Measurements from ENCODE around the gene CEP95.
"Not testable (repeated sequence)": the region's sequence is repeated elsewhere in the genome, so short reads cannot be mapped to it uniquely, and the experiment has no call there.

CEP95 gene

DNA sequence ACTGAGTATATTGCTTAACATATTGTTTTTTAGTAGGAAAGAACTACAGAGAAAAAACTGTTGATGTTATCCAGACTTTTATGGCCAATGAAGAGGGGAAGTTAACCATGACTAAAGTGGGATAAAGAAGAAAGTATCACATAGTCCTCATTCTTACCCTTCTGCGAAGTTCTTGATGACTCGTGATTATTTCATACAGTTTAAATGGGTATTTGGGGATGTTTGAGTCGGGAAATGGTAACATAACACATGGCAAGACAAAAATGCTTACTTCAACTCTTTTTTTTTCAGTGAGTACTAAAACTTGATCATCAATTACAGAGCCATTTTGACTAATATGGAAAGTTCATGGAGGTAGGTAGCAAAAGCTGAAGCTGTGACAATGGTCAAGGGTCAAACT, 14.8 kb upstream of the CEP95 start:
- H3K4me3 ChIP-seq = no peak overlapping the region
- peaks cover 13 to 59% (median 18%) of the 10 kb centered on the region in 3 donors for H3K36me3 ChIP-seq
- no peak for DNase-seq
- peaks cover 7 to 23% (median 19%) of the 10 kb centered on the region in 4 donors for H3K4me1 ChIP-seq
- no peak overlapping the region for H3K27ac ChIP-seq
- no peaks in the 10 kb centered on the region for H3K27me3 ChIP-seq
- intact Hi-C loops (cut with DNase I; ENCODE audit: low total_unique reads) = no loop called here
- TF ChIP-seq, protein P1, sequence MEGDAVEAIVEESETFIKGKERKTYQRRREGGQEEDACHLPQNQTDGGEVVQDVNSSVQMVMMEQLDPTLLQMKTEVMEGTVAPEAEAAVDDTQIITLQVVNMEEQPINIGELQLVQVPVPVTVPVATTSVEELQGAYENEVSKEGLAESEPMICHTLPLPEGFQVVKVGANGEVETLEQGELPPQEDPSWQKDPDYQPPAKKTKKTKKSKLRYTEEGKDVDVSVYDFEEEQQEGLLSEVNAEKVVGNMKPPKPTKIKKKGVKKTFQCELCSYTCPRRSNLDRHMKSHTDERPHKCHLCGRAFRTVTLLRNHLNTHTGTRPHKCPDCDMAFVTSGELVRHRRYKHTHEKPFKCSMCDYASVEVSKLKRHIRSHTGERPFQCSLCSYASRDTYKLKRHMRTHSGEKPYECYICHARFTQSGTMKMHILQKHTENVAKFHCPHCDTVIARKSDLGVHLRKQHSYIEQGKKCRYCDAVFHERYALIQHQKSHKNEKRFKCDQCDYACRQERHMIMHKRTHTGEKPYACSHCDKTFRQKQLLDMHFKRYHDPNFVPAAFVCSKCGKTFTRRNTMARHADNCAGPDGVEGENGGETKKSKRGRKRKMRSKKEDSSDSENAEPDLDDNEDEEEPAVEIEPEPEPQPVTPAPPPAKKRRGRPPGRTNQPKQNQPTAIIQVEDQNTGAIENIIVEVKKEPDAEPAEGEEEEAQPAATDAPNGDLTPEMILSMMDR (IDR thresholded peaks at IDR 0.05) = no peak
- H3K9me3 ChIP-seq = no peaks in the 10 kb centered on the region

DNA sequence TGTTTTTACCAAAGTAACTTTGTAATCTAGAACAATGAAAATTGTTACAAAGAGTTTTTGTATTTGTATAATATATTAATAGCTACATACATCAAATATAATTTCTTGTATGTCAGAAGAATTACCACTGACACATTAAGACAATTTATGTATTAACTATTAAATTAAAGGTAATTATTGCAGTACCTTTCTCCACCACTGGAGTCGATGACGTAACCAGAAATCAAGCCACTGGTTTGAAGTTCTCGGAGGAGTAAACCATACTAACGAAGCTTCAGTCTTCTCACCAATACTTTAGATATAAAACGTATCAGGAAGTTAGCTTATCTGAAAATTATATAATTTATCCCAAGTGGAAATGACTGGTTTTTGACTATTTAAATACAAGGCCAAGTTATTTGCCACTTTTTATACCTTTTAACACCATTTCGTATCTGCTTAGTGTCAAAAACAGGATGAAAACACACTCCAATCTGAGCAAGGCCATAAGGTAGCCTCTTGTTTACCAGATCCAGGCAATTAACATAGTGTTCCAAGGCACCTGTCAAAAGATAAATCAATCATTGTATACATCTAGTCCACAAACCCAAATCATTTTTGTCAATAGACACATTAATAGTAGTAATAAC, 14.2 kb upstream of the CEP95 start:
- no peak overlapping the region for H3K27ac ChIP-seq
- TF ChIP-seq, protein P1 (IDR thresholded peaks at IDR 0.05) = peak; percentile 39 to 50
- no peak overlapping the region for H3K4me3 ChIP-seq
- intact Hi-C loops (cut with DNase I; ENCODE audit: low total_unique reads) = no loop called here
- no peaks in the 10 kb centered on the region for H3K27me3 ChIP-seq
- no peaks in the 10 kb centered on the region for H3K9me3 ChIP-seq
- peaks cover 7 to 29% (median 24%) of the 10 kb centered on the region in 4 donors for H3K4me1 ChIP-seq
- H3K36me3 ChIP-seq = peaks cover 10 to 57% (median 17%) of the 10 kb centered on the region in 3 donors
- no peak for DNase-seq

DNA sequence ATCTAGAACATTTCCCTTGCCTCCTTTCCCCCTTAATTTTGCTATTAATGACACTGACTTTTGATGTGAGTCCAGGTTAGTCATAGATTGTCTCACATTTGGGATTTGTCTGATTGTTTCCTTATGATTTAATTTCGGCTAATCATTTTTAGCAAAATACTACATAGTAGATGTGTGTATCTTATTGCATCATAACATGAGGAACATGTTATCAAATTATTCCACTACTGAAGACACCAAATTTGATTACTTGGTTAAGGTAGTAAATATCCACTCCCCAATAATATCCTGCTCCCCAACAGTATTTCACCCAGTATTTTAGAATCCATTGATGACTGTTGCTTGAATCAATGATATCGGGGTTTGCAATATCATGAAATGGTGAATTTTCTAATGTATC, 12.7 kb upstream of the CEP95 start:
- intact Hi-C loops (cut with DNase I; ENCODE audit: low total_unique reads) = no loop called here
- H3K27me3 ChIP-seq = no peaks in the 10 kb centered on the region
- no peak overlapping the region for H3K4me3 ChIP-seq
- H3K9me3 ChIP-seq = no peaks in the 10 kb centered on the region
- no peak overlapping the region for H3K27ac ChIP-seq
- DNase-seq = no peak
- peaks cover 7 to 44% (median 26%) of the 10 kb centered on the region in 4 donors for H3K4me1 ChIP-seq
- TF ChIP-seq, protein P1 (IDR thresholded peaks at IDR 0.05) = no peak
- H3K36me3 ChIP-seq = peaks cover 20 to 59% (median 20%) of the 10 kb centered on the region in 3 donors

DNA sequence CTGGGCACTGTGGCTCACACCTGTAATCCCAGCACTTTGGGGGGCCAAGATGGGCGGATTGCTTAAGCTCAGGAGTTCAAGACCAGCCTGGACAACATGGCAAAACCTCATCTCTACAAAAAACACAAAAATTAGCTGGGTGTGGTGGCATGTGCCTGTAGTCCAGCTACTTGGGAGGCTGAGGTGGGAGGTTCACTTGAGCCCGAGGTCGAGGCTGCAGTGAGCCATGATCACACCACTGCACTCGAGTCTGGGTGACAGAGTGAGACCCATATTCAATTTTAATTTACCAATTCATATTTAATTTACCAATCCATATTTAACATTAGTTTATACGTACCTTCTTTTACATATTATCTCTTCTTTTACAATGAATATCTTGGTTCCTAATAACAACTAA, 11.5 kb upstream of the CEP95 start:
- intact Hi-C loops (cut with DNase I; ENCODE audit: low total_unique reads) = loop anchor here (5.0 kb wide), 1 partner anchor 73 kb away; no protein-coding TSS in a partner anchor
- H3K27ac ChIP-seq, H3K27me3 ChIP-seq, DNase-seq, H3K9me3 ChIP-seq: not testable (repeated sequence)
- Histone ChIP-seq H3K4me1 (peaks cover 7 to 56% (median 28%) of the 10 kb centered on the region in 4 donors), H3K36me3 (peaks cover 26 to 59% (median 26%) of the 10 kb centered on the region in 3 donors), H3K4me3 (peak overlapping the region in 1 of 2 donors; percentile 74)

DNA sequence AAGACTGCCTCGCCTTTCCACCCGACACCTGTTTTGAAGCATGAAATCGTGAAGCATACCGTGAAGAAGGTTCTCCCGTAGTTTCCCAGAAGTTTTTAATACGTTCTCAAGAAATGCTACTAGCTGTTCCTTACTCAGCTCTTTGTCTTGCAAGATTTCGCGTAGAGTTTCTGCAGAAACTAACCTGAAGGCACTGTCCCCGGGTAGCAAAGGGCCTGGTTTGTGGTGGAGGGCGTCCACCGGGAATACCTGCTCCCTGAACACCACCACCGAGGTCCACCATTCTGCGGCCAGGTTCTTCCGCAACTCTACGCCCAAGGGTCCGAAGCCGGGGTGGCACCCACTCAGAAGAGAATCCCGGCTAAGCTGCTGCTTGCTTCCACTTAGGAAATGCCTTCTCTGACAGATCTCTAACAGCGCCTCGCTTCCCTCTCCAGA, 10.4 kb upstream of the CEP95 start:
- Histone ChIP-seq H3K9me3 (no peaks in the 10 kb centered on the region), H3K4me3 (peak overlapping the region; percentile 74 to 75), H3K27me3 (no peaks in the 10 kb centered on the region), H3K4me1 (peaks cover 7 to 64% (median 36%) of the 10 kb centered on the region in 4 donors), H3K27ac (peak overlapping the region; percentile 79 to 80), H3K36me3 (peaks cover 33 to 59% (median 33%) of the 10 kb centered on the region in 3 donors)
- TF ChIP-seq, protein P1 (IDR thresholded peaks at IDR 0.05) = no peak
- DNase-seq = peak in 1 of 2 donors; percentile 65
- intact Hi-C loops (cut with DNase I; ENCODE audit: low total_unique reads) = loop anchor here (5.0 kb wide), 1 partner anchor 74 kb away; no protein-coding TSS in a partner anchor

DNA sequence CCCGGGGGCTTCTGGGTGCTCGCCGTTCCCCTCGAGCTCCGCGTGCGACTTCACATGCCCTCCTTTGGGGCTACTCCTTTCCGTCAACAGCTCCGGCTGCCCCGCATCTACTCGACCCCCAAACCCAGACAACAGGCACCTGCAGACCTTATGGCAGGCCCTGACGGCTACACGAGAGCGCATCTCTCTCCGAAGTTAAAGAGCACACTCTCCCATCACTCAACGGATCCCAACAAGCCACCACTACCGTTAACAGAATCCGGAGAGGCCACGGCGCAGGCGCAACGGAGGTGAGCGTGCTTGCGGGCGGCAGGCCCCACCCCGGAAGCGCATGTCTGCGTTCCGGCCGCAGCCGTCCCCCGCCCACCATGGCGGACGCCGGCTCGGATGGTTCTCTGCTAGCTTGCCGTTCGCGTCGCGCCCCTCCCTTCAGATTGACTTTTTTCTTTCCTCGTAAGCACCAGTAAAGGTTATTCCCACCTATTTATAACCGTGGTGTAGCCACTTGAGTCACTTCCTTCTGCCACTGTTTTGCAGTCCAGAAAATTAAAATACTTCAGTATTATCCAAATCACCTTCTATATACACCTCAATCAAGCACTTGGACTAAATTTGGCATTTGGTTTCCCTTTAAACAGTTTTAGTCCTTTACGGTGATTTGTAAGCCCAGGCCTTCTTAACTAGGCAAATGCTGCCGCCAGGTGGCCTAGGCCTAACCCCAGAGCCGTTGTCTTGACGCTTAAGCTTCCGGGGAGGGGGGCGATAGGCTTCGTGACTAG, 9.8 kb upstream of the CEP95 start, which contains the start of gene POLG2:
Gene POLG2, minus strand, starts transcription at position 269 of the 779 bp plus-strand sequence. Its CDS starts 86 bp downstream, at position 183.
- H3K27ac ChIP-seq = peak within 1 kb of the TSS; percentile 79 to 80
- H3K36me3 ChIP-seq = peaks cover 38 to 59% (median 39%) of the 10 kb centered on the region in 3 donors
- DNase-seq = peak; percentile 92 to 94
- H3K27me3 ChIP-seq = no peaks in the 10 kb centered on the region
- H3K9me3 ChIP-seq = no peaks in the 10 kb centered on the region
- TF ChIP-seq, protein P1 (IDR thresholded peaks at IDR 0.05) = peak in 1 of 2 experiments; percentile 32
- intact Hi-C loops (cut with DNase I; ENCODE audit: low total_unique reads) = loop anchor here (5.0 kb wide), 1 partner anchor 75 kb away; no protein-coding TSS in a partner anchor
- H3K4me3 ChIP-seq = peak within 1 kb of the TSS; percentile 74 to 75
- peaks cover 7 to 70% (median 42%) of the 10 kb centered on the region in 4 donors for H3K4me1 ChIP-seq

Data from tibial artery (tissue), 4 donors.